ENCODE measurements around the gene PFKP.

The PFKP gene

DNA sequence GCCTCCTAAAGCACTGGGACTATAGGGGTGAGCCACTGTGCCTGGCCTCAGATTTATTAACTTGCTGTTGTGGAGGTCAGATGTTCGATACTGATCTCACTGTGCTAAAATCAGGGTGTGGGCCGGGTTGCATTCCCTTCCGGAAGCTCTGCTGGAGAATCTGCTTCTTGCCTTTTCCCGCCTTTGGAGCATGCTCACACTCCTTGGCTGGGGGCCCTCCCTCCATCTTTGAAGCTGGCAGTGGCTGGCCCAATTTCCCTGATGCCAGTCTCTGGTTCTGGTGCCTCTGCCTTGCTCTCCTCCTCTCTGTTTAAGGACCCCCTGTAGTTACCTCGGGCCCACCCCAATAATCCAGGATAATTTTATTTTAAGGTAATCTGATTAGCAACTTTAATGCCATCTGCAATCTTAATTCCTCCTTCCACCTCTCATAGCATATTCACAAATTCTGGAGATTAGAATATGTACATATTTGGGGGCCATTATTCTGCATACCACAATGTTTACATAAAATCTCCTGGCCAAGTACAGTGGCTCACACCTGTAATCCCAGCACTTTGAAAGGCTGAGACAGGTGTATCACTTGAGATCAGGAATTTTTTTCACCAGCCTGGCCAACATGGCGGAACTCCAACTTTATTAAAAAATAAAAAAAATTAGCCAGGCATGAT, 113.1 kb downstream of the PFKP start:
- TF ChIP-seq, protein P1, sequence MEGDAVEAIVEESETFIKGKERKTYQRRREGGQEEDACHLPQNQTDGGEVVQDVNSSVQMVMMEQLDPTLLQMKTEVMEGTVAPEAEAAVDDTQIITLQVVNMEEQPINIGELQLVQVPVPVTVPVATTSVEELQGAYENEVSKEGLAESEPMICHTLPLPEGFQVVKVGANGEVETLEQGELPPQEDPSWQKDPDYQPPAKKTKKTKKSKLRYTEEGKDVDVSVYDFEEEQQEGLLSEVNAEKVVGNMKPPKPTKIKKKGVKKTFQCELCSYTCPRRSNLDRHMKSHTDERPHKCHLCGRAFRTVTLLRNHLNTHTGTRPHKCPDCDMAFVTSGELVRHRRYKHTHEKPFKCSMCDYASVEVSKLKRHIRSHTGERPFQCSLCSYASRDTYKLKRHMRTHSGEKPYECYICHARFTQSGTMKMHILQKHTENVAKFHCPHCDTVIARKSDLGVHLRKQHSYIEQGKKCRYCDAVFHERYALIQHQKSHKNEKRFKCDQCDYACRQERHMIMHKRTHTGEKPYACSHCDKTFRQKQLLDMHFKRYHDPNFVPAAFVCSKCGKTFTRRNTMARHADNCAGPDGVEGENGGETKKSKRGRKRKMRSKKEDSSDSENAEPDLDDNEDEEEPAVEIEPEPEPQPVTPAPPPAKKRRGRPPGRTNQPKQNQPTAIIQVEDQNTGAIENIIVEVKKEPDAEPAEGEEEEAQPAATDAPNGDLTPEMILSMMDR (IDR thresholded peaks at IDR 0.05; ENCODE audit: control insufficient read depth, insufficient read depth, low read depth, low read length, missing control alignments), result no peak
- no peak overlapping the region for H3K4me3 ChIP-seq (ENCODE audit: control insufficient read depth, low read depth, low read length)
- no peak for DNase-seq (ENCODE audit: low read depth)

DNA sequence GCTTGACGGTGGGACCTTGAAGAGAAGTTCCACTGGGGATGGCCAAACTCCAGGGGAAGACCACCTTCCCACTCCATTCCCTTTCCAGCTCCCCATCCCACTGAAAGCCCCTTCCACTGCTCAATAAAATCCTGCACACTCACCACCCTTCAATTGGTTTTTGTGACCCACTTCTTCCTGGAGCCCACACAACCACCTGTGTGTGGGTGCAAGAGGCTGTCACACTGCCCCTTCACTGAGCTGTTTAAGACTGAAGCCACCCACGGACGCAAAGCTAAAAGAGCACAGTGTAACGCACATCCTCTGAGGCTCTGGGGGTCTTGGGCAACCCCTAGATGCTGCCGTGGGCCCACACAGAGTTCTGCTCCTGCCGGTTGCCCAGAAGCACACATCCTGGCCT, 118.0 kb downstream of the PFKP start:
- no peak for DNase-seq (ENCODE audit: low read depth)
- TF ChIP-seq, protein P1 (IDR thresholded peaks at IDR 0.05; ENCODE audit: control insufficient read depth, insufficient read depth, low read depth, low read length, missing control alignments), result no peak
- H3K4me3 ChIP-seq (ENCODE audit: control insufficient read depth, low read depth, low read length), result no peak overlapping the region

DNA sequence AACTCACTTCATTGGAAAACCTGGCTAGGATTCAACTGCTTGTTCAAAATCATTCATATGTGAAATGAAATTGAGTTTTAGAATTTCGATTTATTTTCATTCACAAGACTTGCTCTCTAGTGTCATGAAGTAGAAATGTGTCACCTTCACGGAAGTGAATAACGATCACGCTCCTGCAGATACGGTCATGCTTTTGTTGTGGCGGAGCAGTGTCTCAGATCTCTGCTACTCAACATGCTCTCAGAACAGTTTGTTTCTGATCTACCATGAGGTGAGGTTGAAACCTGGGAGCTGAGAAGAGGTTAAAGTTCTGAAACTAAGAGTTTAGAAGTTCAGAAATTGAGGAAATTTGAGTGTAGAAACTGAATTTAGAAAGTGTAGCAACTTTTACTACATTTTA, 119.0 kb downstream of the PFKP start:
- DNase-seq (ENCODE audit: low read depth), result no peak
- H3K4me3 ChIP-seq (ENCODE audit: control insufficient read depth, low read depth, low read length), result no peak overlapping the region
- TF ChIP-seq, protein P1 (IDR thresholded peaks at IDR 0.05; ENCODE audit: control insufficient read depth, insufficient read depth, low read depth, low read length, missing control alignments), result no peak

Measured in AG09309 (cell line).